Measurements from ENCODE around the gene TEN1. TPM values are rescaled to one million over a fixed set of nuclear protein-coding genes. Genes with fewer than 3 reads are reported as not detected.
A peak's percentile ranks its signal among the peaks of the same experiment; 100 is the strongest.

TEN1 gene
- total and polyA plus RNA-seq, 8 donors: 19.3 to 32.2 (median 27.5) TPM

DNA sequence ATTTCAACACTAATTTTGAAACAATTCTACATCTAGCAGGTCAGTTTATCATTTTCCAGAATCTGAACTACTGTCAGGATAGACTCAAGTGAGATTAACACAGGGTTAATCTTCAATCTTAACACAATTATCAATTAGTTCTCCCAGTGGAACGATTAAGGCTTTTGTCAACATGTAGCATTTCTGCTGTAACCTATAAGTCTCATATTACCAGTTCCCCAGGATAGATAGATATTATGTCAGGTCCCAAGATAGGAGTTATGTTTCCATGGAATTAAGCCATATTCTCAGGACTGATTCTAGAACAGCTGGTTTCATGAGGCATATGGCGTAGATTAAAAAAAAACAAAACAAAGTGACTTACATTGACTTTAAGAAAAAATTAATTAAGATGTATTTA is 33.8 kb upstream of the TEN1 start:
- no peaks in the 10 kb centered on the region for H3K9me3 ChIP-seq
- intact Hi-C loops (cut with DNase I): no loop called here
- peaks cover 0 to 68% of the 10 kb centered on the region in 2 donors for H3K36me3 ChIP-seq
- no peak overlapping the region for H3K4me3 ChIP-seq
- TF ChIP-seq, protein P1, sequence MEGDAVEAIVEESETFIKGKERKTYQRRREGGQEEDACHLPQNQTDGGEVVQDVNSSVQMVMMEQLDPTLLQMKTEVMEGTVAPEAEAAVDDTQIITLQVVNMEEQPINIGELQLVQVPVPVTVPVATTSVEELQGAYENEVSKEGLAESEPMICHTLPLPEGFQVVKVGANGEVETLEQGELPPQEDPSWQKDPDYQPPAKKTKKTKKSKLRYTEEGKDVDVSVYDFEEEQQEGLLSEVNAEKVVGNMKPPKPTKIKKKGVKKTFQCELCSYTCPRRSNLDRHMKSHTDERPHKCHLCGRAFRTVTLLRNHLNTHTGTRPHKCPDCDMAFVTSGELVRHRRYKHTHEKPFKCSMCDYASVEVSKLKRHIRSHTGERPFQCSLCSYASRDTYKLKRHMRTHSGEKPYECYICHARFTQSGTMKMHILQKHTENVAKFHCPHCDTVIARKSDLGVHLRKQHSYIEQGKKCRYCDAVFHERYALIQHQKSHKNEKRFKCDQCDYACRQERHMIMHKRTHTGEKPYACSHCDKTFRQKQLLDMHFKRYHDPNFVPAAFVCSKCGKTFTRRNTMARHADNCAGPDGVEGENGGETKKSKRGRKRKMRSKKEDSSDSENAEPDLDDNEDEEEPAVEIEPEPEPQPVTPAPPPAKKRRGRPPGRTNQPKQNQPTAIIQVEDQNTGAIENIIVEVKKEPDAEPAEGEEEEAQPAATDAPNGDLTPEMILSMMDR (IDR thresholded peaks at IDR 0.05): no peak
- H3K4me1 ChIP-seq: peaks cover 0 to 13% of the 10 kb centered on the region in 2 donors
- ATAC-seq: no peak
- no peak for DNase-seq
- H3K27me3 ChIP-seq: no peaks in the 10 kb centered on the region
- H3K27ac ChIP-seq: no peak overlapping the region

DNA sequence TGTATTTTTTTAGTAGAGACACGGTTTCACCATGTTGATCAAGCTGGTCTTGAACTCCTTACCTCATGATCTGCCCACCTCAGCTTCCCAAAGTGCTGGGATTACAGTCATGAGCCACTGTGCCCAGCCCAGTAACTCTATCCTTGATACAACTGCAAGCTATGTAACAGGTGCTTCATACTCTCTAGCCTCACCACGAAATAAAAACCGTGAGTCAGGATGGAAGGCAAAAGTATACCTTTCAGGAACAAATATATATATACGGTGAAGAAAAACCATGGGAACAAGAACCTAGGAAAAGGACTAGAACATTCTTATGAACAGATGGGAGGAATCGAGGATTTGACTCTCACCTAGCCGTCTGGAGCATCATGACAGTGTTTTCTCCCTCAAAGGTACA is 28.6 kb upstream of the TEN1 start:
- H3K4me3 ChIP-seq: no peak overlapping the region
- H3K27ac ChIP-seq: no peak overlapping the region
- ATAC-seq (no peak), DNase-seq (no peak)
- no peaks in the 10 kb centered on the region for H3K4me1 ChIP-seq
- H3K9me3 ChIP-seq: no peaks in the 10 kb centered on the region
- intact Hi-C loops (cut with DNase I): no loop called here
- peaks cover 0 to 100% of the 10 kb centered on the region in 2 donors for H3K36me3 ChIP-seq
- TF ChIP-seq, protein P1 (IDR thresholded peaks at IDR 0.05): no peak
- H3K27me3 ChIP-seq: no peaks in the 10 kb centered on the region

DNA sequence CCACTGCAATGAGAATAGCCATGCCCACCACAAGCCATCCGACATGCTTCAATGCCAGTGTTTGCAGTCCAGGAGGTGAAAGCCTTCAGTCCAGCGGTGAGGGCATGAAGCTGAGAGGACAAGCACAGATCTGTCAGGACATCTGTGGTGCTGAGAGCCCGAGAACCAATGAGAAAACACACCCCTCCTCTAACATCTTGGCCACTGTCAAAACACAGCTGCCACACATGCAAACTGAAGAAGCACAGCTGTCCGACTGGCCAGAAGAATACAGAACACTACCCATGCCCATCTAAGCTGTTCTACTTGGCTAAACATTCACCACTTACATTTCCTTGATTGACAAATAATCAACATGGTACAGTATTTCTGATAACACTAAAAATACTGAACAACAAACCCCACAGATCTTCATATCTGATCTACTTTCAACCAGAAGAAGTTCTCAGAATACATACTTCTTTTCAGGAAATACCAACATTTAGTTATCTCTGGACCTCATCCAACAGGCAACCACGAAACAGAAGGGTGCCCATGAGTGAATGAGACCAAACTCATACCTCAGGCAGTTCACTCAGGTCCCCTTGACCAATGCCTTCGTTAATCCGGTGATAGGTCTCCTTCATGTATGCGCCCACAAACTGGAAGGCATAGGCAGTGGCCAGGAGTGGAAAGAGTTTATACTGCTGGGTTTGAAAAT is 28.0 kb upstream of the TEN1 start:
- TF ChIP-seq, protein P1 (IDR thresholded peaks at IDR 0.05): no peak
- DNase-seq: peak in 2 of 4 donors; percentile 36 to 53
- Histone ChIP-seq H3K4me3 (no peak overlapping the region), H3K9me3 (no peaks in the 10 kb centered on the region), H3K27me3 (no peaks in the 10 kb centered on the region), H3K4me1 (no peaks in the 10 kb centered on the region), H3K27ac (no peak overlapping the region), H3K36me3 (peaks cover 0 to 100% of the 10 kb centered on the region in 2 donors)
- peak; percentile 26 for ATAC-seq
- intact Hi-C loops (cut with DNase I): no loop called here

DNA sequence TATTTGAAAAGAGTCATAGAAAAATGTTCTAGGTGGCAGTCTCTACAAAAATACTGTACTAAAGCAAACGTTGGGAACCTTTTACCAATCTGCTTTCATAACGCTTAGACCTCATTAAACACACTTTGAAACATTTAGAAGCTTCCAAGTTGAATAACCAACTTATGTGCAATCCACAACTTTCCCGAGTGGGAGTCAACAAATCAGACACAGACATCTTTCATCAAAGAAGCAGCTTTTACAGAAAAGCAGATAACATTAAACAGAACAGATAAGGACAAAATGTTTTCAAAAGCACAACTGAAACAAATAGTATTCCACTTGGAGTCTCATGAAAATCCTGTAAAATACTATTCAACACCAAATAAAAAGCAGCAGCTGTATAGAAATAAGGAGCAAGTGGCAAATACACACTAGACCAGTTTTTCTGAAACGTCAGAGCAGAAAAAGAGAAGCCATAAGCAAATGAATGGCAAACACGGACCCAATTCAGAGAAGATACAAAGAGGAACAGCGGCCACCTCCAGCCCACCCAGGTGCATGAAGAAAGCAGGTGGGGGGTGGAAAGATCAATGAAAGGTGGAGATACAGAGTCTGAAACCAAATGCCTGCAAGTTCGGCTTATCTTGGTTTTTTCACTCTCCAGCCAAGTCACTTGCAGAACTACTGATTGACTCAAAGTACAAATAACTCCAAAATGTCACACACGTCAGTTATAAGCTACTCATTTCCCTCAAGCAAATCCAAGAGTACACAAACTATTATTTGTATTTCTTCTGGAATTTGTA is 19.8 kb upstream of the TEN1 start:
- Histone ChIP-seq H3K4me1 (peaks cover 0 to 22% of the 10 kb centered on the region in 2 donors), H3K9me3 (no peaks in the 10 kb centered on the region), H3K4me3 (no peak overlapping the region), H3K27ac (no peak overlapping the region), H3K36me3 (peaks cover 0 to 57% of the 10 kb centered on the region in 2 donors), H3K27me3 (no peaks in the 10 kb centered on the region)
- TF ChIP-seq, protein P1 (IDR thresholded peaks at IDR 0.05): no peak
- ATAC-seq (peak; percentile 53), DNase-seq (no peak)
- intact Hi-C loops (cut with DNase I): no loop called here

DNA sequence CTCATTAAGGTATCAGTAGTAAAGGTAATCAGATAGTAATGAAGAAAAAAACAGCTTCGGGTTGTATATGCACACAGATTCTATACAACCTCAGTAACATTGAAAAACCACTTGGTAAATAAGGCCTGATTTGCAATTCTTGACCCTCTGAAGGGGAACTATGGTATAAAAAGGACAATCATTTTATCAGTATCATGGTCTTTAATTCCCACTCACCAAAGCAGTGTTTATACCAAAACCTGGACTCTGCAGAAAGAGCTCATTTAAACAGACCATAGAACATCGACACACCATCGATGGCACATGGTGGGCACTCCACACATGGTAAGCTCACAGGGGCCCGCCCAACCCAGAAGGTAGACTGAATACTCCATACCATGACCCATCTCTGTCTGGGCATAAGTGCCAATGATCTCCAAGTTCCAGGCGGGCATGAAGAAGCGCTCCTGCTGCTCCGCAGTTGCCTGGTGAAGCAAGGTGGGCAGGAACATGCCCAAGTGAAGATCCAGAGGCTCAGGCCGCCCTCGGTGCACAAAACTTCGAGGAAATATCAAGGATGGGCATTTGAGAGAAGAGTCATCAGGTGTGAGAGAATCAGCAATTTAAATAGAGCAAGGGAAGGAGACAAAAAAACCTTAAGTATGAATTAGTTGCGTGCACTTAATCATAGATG is 19.1 kb upstream of the TEN1 start:
- TF ChIP-seq, protein P1 (IDR thresholded peaks at IDR 0.05): no peak
- H3K27ac ChIP-seq: no peak overlapping the region
- ATAC-seq (no peak), DNase-seq (no peak)
- no peak overlapping the region for H3K4me3 ChIP-seq
- no peaks in the 10 kb centered on the region for H3K9me3 ChIP-seq
- H3K27me3 ChIP-seq: no peaks in the 10 kb centered on the region
- H3K4me1 ChIP-seq: peaks cover 0 to 22% of the 10 kb centered on the region in 2 donors
- H3K36me3 ChIP-seq: peaks cover 0 to 50% of the 10 kb centered on the region in 2 donors
- intact Hi-C loops (cut with DNase I): no loop called here
